BE2C (cell line): ENCODE data around the gene RILP.

Experiments used
- DNase-seq: peaks from one replicate; pipeline ENCODE4 v3.0.0-alpha.2; 2020
- H3K27me3 ChIP-seq: fragments of 250-450 bp; sonication (Bioruptor Pico); 2 replicates; pipeline ENCODE4 v1.5.1; 2020; ENCODE audit warnings: mild to moderate bottlenecking
- H3K36me3 ChIP-seq: fragments of 250-450 bp; sonication (Bioruptor Pico); 2 replicates; pipeline ENCODE4 v1.5.1; 2020; ENCODE audit warnings: mild to moderate bottlenecking
- H3K4me1 ChIP-seq: fragments of 250-450 bp; sonication (Bioruptor Pico); 2 replicates; pipeline ENCODE4 v1.5.1; 2020
- H3K4me3 ChIP-seq: 2 replicates; pipeline ENCODE4 v1.5.1; 2011; ENCODE audit warnings: low read depth, low read length
- H3K9me3 ChIP-seq: fragments of 250-450 bp; sonication (Bioruptor Pico); 2 replicates; pipeline ENCODE4 v1.5.1; 2020
- TF ChIP-seq, protein P1 (sequence below): IDR thresholded peaks from 2 replicates; pipeline ENCODE4 v1.5.1; 2012; ENCODE audit warnings: mild to moderate bottlenecking, low read depth, low read length

Gene RILP

DNA sequence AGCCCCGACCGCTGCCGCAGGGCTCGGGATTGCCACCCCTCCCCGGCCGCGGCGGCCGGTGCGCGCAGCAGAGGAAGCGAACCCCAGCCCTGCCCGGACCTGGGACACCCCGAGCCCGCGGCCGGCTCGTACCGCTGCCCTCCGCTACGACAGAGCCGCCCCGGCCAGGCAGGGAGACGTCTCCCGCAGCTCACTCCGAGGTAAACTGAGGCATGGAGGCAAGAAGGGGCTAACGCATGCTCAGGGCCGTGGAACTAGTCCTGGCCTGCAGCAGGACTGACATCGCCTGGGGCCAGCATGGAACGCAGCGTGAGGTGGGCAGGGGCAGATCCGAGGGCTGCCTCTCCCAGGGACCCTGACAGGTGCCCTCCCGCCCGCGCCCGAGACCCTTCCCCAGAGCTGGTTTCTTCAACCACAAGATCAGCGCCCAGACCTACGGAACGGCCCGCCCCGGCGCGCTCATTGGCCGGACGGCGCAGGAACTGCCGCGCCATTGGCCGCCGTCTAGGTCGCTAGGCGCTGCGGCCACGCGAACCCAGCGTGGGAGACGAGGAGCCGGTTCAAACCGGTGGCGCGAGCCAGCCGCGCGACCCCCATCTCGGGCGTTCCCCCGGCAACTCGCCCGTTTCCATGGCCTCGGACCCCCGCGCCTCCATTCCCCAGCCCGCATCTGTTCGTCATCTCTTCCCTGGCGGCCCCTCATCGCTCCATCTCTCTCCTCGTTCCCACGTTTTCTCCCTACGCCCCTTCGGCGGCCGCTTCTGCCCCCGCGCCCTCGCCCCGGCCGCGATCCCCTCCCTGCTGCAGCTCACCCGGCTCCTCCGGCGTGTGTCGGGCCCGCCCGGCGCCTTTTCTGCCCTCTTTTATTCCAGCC is 21.4 kb downstream of the RILP start, which contains the start of gene SLC43A2:
SLC43A2 (minus strand) TSS at position 853 of the 874 bp plus-strand sequence. CDS start 960 bp downstream, outside the sequence.
- H3K4me1 ChIP-seq, result no peaks in the 10 kb centered on the region

DNA sequence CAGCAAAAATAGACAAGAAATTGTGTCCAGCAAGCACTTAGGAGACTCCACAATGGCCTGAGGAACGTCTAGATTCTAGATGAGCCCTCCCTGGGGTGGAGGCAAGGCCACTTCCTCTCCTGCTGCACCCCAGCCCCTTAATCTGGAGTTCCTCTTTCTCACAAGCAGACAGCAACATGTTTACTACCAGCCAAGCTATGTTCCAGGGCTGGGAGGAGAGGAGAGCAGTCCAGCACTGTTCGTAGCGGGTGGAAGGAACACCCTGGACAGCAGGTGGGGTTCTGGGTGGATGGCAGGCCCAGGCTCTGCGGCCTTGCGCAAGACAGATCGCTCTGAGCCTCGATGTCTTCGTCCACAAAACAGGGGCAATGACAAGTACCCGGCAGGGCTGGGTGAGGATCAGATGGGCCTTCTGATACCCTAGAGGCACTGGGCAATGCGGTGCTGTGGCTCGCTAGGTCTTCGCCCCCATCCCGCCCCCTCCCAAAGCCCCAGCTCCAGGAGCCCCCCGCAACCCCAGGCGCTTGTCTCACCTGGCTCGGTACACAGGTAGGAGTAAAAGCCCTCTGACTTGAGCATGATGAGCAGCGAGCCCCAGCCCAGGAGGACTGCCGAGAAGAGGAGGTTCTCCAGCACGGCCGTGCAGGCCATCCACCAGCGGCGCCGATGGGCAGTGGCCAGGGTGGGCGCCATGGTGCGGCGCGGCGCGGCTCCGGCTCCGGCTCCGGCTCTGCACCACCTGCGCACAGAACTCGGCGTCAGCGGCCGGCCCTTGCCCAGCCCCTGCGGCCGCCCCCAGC is 22.3 kb downstream of the RILP start:
- H3K9me3 ChIP-seq, result no peaks in the 10 kb centered on the region
- H3K4me3 ChIP-seq, result peak overlapping the region; percentile 71
- H3K36me3 ChIP-seq, result no peaks in the 10 kb centered on the region
- TF ChIP-seq, protein P1, sequence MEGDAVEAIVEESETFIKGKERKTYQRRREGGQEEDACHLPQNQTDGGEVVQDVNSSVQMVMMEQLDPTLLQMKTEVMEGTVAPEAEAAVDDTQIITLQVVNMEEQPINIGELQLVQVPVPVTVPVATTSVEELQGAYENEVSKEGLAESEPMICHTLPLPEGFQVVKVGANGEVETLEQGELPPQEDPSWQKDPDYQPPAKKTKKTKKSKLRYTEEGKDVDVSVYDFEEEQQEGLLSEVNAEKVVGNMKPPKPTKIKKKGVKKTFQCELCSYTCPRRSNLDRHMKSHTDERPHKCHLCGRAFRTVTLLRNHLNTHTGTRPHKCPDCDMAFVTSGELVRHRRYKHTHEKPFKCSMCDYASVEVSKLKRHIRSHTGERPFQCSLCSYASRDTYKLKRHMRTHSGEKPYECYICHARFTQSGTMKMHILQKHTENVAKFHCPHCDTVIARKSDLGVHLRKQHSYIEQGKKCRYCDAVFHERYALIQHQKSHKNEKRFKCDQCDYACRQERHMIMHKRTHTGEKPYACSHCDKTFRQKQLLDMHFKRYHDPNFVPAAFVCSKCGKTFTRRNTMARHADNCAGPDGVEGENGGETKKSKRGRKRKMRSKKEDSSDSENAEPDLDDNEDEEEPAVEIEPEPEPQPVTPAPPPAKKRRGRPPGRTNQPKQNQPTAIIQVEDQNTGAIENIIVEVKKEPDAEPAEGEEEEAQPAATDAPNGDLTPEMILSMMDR, result no peak
- DNase-seq, result peak; percentile 26
- no peaks in the 10 kb centered on the region for H3K4me1 ChIP-seq
- H3K27me3 ChIP-seq, result no peaks in the 10 kb centered on the region

More for the DNA sequence above, 21.4 kb downstream of the RILP start, which contains the start of gene SLC43A2:
- TF ChIP-seq, protein P1, result no peak
- no peaks in the 10 kb centered on the region for H3K36me3 ChIP-seq
- H3K27me3 ChIP-seq, result no peaks in the 10 kb centered on the region
- peak within 1 kb of the TSS; percentile 71 for H3K4me3 ChIP-seq
- H3K9me3 ChIP-seq, result no peaks in the 10 kb centered on the region
- peak; percentile 85 for DNase-seq

DNA sequence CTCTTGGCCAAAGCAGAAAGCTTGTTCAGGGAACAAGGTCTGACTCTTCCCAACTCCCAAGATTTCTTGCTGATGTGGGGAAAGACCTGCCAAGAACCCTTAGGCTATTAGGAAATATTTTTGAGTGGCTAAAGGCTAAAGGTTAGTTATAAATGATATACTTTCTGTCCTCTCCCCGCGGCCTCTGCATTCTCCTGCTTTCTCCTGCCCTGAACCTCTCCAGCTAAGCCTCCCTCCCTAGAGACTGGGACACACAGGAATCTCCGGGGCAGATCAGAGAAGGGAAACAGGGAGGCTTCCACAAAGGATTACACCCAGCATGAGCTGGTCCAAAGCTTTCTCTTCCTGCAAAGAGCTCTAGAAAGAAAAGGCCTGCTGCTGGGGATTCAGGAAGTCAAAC is 23.3 kb downstream of the RILP start:
- Histone ChIP-seq H3K9me3 (no peaks in the 10 kb centered on the region), H3K4me1 (no peaks in the 10 kb centered on the region), H3K27me3 (no peaks in the 10 kb centered on the region), H3K36me3 (no peaks in the 10 kb centered on the region), H3K4me3 (no peak overlapping the region)
- no peak for DNase-seq
- TF ChIP-seq, protein P1, result no peak

DNA sequence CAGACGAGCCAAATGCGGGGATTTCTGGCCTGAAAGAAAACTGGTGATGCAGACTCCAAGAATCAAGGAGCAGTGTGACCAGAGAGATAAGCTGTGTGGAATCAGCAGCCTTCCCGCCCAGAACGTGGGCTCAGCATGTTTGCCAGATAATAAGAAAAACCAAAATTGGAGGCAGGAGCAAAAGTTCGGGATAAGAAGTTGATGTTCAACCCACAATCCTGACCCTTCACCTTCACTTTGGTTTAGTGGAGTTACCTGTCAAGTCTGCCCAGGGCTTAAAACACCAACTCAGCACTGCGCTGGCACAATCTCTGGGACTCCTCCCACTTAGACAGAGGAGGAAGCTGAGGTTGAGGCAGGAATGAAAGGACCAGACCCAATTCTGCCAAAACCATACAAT is 24.1 kb downstream of the RILP start:
- Histone ChIP-seq H3K27me3 (no peaks in the 10 kb centered on the region), H3K4me3 (no peak overlapping the region), H3K4me1 (no peaks in the 10 kb centered on the region), H3K36me3 (no peaks in the 10 kb centered on the region), H3K9me3 (no peaks in the 10 kb centered on the region)
- TF ChIP-seq, protein P1, result no peak
- DNase-seq, result no peak

DNA sequence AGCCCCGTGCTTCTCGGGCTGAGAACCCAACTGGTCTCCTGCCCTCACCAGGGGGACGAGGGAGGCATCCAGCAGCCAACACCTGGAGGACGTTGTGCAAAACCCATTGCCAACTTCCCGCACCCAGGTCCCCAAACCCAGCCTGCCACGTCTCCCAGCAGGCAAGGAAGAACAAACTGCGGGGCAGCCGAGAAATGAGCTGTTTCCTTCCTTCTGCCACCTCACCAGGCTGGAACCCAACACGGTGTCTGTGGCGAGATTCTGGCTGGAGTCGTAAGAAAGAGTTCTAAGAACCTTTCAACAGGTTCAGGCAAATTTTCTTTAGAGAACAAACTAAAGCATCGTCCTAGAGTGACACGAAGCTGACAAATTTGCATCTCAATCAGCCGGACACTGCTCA is 24.6 kb downstream of the RILP start:
- Histone ChIP-seq H3K36me3 (no peaks in the 10 kb centered on the region), H3K4me1 (no peaks in the 10 kb centered on the region), H3K9me3 (no peaks in the 10 kb centered on the region), H3K4me3 (no peak overlapping the region), H3K27me3 (no peaks in the 10 kb centered on the region)
- DNase-seq, result no peak
- TF ChIP-seq, protein P1, result no peak
